ENCODE data around the gene VGLL1.

The VGLL1 gene

GRCh38 chrX:136585262-136585661 lies 53.2 kb downstream of the VGLL1 start:
- H3K36me3 Mint-ChIP-seq: no peaks in the 10 kb centered on the region
- ATAC-seq (replicated peaks): peak; percentile 18 to 35

GRCh38 chrX:136585960-136586359 lies 53.9 kb downstream of the VGLL1 start:
- no peak overlapping the region for H3K4me3 Mint-ChIP-seq
- DNase-seq: no peak
- H3K4me1 Mint-ChIP-seq: peaks cover 15 to 22% of the 10 kb centered on the region in 2 donors
- no peak overlapping the region for H3K27ac Mint-ChIP-seq
- no peaks in the 10 kb centered on the region for H3K9me3 Mint-ChIP-seq
- H3K36me3 Mint-ChIP-seq: no peaks in the 10 kb centered on the region
- no peak for ATAC-seq (replicated peaks)
- peaks cover 0 to 16% of the 10 kb centered on the region in 2 donors for H3K27me3 Mint-ChIP-seq

More at GRCh38 chrX:136585262-136585661, 53.2 kb downstream of the VGLL1 start:
- Mint-ChIP-seq H3K4me3 (no peak overlapping the region), H3K9me3 (no peaks in the 10 kb centered on the region), H3K4me1 (peaks cover 15 to 22% of the 10 kb centered on the region in 2 donors), H3K27ac (no peak overlapping the region), H3K27me3 (peaks cover 0 to 17% of the 10 kb centered on the region in 2 donors)
- DNase-seq: no peak

- DNase-seq (no peak), ATAC-seq (replicated peaks) (peak; percentile 56 to 60)
- Mint-ChIP-seq H3K27ac (no peak overlapping the region), H3K27me3 (peaks cover 0 to 15% of the 10 kb centered on the region in 2 donors), H3K9me3 (no peaks in the 10 kb centered on the region), H3K4me3 (no peak overlapping the region), H3K4me1 (peaks cover 15 to 22% of the 10 kb centered on the region in 2 donors), H3K36me3 (no peaks in the 10 kb centered on the region)
These were observed 54.4 kb downstream of the VGLL1 start for GRCh38 chrX:136586386-136586785.

DNA sequence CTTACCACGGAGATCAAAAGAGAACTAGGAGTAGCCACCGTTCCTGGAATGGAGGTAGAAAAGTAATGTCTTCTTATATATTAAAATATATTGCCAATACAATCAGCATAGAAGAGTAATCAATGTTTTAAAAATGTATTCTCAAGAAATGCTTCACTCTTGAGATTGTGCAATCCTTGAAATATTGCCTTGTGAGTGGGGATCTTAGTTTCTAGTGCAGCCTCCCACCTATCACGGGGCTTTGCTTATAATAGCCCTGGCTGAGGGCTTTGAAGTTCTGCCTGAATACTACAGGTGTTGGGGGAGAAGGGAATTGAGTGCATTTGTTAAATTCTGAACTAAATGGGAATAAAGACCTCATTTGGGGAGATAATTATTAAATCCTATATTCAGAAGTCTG lies 55.5 kb downstream of the VGLL1 start:
- DNase-seq (no peak), ATAC-seq (replicated peaks) (no peak)
- no peak overlapping the region for H3K27ac Mint-ChIP-seq
- peaks cover 0 to 9% of the 10 kb centered on the region in 2 donors for H3K27me3 Mint-ChIP-seq
- H3K36me3 Mint-ChIP-seq: no peaks in the 10 kb centered on the region
- peaks cover 15 to 22% of the 10 kb centered on the region in 2 donors for H3K4me1 Mint-ChIP-seq
- H3K4me3 Mint-ChIP-seq: no peak overlapping the region
- no peaks in the 10 kb centered on the region for H3K9me3 Mint-ChIP-seq

- peaks cover 0 to 9% of the 10 kb centered on the region in 2 donors for H3K27me3 Mint-ChIP-seq
These were observed 56.0 kb downstream of the VGLL1 start for GRCh38 chrX:136588036-136588435.

GRCh38 chrX:136589966-136590365 lies 58.0 kb downstream of the VGLL1 start:
- no peaks in the 10 kb centered on the region for H3K36me3 Mint-ChIP-seq
- H3K9me3 Mint-ChIP-seq: no peaks in the 10 kb centered on the region
- no peak overlapping the region for H3K27ac Mint-ChIP-seq
- no peak overlapping the region for H3K4me3 Mint-ChIP-seq
- peaks cover 0 to 13% of the 10 kb centered on the region in 2 donors for H3K27me3 Mint-ChIP-seq
- ATAC-seq (replicated peaks) (no peak), DNase-seq (no peak)
- H3K4me1 Mint-ChIP-seq: peaks cover 9 to 12% of the 10 kb centered on the region in 2 donors

More at GRCh38 chrX:136588036-136588435, 56.0 kb downstream of the VGLL1 start:
- H3K4me3 Mint-ChIP-seq: no peak overlapping the region
- DNase-seq (no peak), ATAC-seq (replicated peaks) (peak; percentile 77 to 81)
- no peaks in the 10 kb centered on the region for H3K9me3 Mint-ChIP-seq
- no peaks in the 10 kb centered on the region for H3K36me3 Mint-ChIP-seq
- H3K27ac Mint-ChIP-seq: no peak overlapping the region
- H3K4me1 Mint-ChIP-seq: peaks cover 15 to 22% of the 10 kb centered on the region in 2 donors

GRCh38 chrX:136597356-136597755 lies 65.3 kb downstream of the VGLL1 start:
- peaks cover 0 to 9% of the 10 kb centered on the region in 2 donors for H3K27me3 Mint-ChIP-seq
- no peak for DNase-seq
- H3K4me3 Mint-ChIP-seq: no peak overlapping the region
- H3K9me3 Mint-ChIP-seq: no peaks in the 10 kb centered on the region
- H3K4me1 Mint-ChIP-seq: no peaks in the 10 kb centered on the region
- no peaks in the 10 kb centered on the region for H3K36me3 Mint-ChIP-seq
- H3K27ac Mint-ChIP-seq: no peak overlapping the region
- no peak for ATAC-seq (replicated peaks)

- no peak for ATAC-seq (replicated peaks)
- no peak overlapping the region for H3K4me3 Mint-ChIP-seq
- no peaks in the 10 kb centered on the region for H3K4me1 Mint-ChIP-seq
These were observed 65.9 kb downstream of the VGLL1 start for GRCh38 chrX:136597954-136598353.

DNA sequence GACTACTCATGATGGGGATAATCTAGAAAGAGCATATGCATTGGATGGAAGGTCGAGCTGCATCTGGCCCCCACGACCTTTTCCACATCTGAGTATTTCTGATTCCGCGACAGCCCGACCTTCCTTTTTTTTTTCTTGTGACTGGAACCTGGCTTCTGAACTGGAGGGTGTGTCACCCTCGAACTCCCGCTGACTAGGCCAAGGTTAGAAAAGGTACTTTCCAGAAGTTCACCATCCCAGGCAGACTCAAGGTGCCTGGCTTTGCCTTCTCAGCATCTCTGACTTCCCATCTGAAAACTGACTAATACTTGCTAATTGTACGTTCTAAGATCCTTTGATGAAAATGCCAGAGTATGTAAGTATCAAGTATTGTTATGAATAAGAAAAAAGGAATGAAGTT lies 66.6 kb downstream of the VGLL1 start:
- H3K27ac Mint-ChIP-seq: no peak overlapping the region
- no peaks in the 10 kb centered on the region for H3K4me1 Mint-ChIP-seq
- no peak overlapping the region for H3K4me3 Mint-ChIP-seq
- H3K36me3 Mint-ChIP-seq: no peaks in the 10 kb centered on the region
- H3K27me3 Mint-ChIP-seq: peaks cover 0 to 9% of the 10 kb centered on the region in 2 donors
- H3K9me3 Mint-ChIP-seq: no peaks in the 10 kb centered on the region
- peak; percentile 20 to 25 for ATAC-seq (replicated peaks)
- DNase-seq: no peak

More at GRCh38 chrX:136597954-136598353, 65.9 kb downstream of the VGLL1 start:
- H3K36me3 Mint-ChIP-seq: no peaks in the 10 kb centered on the region
- peaks cover 0 to 9% of the 10 kb centered on the region in 2 donors for H3K27me3 Mint-ChIP-seq
- no peak for DNase-seq
- no peaks in the 10 kb centered on the region for H3K9me3 Mint-ChIP-seq
- H3K27ac Mint-ChIP-seq: no peak overlapping the region

- H3K36me3 Mint-ChIP-seq: no peaks in the 10 kb centered on the region
- no peak overlapping the region for H3K4me3 Mint-ChIP-seq
- no peaks in the 10 kb centered on the region for H3K9me3 Mint-ChIP-seq
- peaks cover 0 to 5% of the 10 kb centered on the region in 2 donors for H3K27me3 Mint-ChIP-seq
- ATAC-seq (replicated peaks) (no peak), DNase-seq (no peak)
- no peak overlapping the region for H3K27ac Mint-ChIP-seq
- no peaks in the 10 kb centered on the region for H3K4me1 Mint-ChIP-seq
These were observed 68.0 kb downstream of the VGLL1 start for GRCh38 chrX:136600059-136600458.

Measured in stimulated activated naive B cell treated with anti-CD40 and anti-IgM and Interleukin-4, amounts not matched to agents 10 μg/mL and 1 μg/mL and 100 μg/mL, for 72 hours (primary cell).